Stimulated activated CD8-positive, alpha-beta memory T cell treated with anti-CD3 and anti-CD28 coated beads, Interleukin-15, amount 100 ng/mL, for 4 hours (primary cell): ENCODE measurements around the gene TMEM119.

Source experiments
- DNase-seq, 2 donors: peaks; one replicate each; pipeline ENCODE4 v3.0.0-alpha.2; 2020; ENCODE audit warnings: low read depth in 2 of 2

TMEM119 gene

DNA sequence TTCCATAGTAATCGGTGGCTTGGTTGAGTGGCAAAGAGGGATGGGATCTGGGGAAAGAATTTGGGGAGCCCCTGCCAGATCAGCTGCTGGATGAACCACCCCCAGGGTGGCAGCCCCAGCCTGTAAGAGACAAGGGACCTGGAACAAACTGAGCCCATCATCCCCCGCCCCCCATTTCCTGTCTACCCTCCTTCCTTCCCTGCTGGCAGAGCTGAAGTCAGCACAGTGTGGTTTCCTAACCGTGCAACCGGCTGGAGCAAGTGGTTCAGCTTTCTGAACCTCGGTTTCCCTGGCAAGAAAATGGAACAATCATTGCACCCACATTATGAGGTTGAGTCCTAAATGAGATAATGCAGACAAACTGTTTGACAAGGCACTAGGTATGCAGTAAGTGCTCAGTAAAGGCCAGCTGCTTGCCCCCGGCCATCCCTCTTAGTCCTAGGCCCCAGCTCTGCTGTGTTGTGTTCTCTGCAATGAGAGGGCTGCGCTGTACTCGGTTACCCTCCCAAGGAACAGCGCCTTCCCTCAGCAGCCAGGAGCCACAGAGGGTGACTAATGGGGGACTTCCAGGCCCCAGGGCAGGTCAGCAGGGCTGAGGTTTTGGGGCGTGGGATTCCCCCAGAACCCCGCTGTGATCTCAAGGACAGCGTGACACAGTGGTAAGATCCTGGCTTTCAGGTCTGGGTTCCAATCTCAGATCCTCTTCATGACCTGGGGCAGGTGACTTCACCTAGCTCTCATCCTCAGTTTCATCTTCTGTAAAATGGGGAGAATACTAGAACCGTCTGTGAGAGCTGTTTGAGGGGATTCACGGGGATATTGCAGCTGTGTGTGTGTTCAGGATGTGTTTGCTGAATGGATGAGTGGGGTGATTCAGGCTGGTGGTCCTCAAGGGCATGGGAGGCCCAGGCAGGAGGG is 19.3 kb upstream of the TMEM119 start:
- peak; percentile 70 to 76 for DNase-seq

DNA sequence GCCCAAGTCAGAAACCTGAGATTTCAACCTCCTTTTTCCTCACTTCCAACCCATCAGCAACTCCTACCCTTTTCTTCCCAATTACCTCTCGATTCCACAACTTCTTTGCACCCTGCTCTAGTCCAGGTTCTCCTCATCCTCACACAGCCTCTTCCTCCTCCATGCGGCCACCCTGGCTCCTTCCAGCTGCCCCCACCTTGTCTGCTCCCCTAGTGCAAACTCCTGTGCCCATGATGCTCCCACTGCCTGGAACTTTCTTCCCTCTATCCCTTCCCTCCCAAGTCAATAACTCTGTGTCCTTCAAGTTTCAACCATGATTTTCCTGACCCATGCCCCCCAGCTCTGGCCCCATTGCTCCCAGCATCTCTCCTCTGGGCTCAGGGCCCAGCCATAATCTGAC is 18.5 kb upstream of the TMEM119 start:
- DNase-seq = no peak

DNA sequence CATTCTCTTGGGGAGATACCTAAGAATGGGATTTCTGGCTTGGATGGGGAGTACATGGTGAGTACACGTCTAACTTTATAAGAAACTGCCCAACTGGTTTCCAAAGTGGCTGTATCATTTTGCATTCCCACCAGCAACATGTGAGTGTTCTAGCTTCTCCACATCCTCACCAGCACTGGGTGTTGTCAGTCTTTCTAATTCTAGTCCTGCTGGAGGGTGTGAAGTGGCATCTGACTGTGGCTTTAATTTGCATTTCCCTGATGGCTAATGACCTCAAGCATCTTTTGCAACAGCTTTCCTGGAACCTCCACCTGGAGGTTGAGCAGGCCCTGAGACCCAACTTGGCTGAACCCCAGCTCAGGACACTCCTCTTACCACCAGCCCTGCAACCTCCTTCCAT is 18.0 kb upstream of the TMEM119 start:
- DNase-seq = no peak

DNA sequence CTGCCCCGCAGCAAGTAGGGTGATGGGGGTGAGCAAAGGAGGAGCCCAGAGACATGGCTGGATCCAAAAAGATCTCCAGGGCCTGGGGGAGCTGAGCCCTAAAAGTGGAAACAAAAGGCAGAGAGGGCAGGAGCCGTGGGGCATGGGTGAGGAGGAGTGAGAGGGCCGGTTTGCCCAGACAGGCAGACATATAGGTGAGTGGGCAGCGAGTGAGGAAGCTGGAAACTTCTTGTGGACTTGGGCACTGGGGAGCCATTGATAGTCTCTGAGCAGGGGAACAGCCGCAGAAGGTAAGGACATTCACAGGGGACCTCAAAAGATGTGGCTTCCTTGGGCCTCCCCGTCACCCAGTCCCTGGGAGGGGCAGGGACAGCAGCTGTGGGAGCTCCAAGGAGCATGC is 16.8 kb upstream of the TMEM119 start:
- DNase-seq = no peak

DNA sequence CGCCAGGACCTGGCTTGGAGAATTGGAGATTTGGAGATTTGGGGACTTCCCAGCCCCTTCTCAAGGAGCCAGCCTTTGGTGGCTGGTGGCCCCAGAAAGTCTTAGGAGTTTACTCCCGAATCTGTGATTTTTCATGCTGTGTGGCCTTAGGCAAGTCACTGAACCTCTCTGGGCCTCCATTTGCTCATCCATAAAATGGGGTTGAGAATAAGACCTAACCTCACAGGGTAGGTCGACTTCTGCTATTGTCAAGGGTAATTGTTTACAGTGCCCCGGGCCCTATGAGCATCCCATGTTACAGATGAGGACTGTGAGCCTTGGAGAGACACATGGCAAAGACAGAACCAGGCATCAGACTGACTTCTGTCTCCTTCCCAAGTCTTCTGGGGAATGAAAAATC is 16.2 kb upstream of the TMEM119 start:
- DNase-seq = no peak

DNA sequence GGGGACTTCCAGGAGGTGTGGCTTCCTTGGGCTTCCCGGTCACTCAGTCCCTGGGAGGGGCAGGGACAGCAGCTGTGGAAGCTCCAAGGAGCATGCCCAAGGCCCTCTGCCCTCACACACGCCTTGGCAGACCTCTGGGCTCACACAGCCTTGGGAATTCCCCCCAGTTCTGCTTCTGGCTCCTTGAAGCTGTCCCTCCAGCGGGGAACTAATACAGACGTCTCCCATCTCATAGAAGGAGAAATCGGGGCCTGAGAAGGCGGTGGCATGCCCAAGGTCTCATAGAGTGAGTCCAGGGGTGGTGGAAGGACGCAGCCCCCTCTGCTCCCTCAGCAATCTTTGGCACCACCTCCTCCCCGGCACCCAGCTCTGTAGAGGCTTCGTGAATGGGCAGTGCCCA is 15.7 kb upstream of the TMEM119 start:
- DNase-seq = no peak

DNA sequence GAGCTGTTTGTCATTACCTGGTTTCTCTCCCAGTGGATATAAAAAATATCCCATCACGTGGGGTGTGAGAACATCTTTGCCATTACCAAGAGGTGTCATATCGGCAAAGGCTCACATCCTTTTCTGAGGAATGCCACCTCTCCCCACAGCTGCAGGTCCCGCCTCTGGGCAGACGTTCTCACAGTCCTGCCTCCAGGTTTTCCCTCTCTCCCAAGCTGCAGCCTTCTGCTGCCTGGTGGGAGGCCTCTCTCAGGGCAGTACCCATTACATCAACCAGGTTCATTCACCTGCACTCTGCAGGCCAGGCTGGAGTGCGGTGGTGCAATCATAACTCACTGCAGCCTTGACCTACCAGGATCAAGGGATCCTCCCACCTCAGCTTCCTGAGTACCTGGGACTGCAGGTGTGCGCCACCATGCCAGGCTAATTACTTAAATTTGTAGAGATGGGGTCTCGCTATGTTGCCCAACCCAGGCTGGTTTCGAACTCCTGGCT is 15.0 kb upstream of the TMEM119 start:
- DNase-seq = no peak

DNA sequence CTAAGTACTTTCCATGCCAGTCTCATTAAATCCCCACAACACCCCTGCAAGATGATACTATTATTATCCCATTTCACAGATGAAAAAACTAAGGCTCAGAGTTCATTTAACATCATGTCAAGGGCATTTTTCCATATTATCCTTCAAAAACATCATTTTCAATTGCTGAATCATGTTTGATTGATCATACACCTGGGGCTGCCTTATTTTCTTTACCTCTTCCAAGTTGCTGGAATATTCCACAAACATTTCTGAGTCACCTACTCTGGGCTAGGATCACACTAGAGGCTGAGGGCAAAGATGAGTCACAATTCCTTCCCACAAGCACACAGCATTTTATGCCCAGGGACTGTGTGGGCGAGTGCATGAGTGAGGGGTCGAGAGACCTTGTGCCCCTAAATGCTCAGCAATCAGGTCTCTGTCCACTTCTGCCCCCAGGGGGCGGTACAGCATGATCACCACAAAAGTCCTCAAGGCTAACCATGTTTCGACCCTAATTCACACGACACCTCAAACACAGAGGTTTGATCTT is 14.1 kb upstream of the TMEM119 start:
- DNase-seq = peak; percentile 43 to 53

DNA sequence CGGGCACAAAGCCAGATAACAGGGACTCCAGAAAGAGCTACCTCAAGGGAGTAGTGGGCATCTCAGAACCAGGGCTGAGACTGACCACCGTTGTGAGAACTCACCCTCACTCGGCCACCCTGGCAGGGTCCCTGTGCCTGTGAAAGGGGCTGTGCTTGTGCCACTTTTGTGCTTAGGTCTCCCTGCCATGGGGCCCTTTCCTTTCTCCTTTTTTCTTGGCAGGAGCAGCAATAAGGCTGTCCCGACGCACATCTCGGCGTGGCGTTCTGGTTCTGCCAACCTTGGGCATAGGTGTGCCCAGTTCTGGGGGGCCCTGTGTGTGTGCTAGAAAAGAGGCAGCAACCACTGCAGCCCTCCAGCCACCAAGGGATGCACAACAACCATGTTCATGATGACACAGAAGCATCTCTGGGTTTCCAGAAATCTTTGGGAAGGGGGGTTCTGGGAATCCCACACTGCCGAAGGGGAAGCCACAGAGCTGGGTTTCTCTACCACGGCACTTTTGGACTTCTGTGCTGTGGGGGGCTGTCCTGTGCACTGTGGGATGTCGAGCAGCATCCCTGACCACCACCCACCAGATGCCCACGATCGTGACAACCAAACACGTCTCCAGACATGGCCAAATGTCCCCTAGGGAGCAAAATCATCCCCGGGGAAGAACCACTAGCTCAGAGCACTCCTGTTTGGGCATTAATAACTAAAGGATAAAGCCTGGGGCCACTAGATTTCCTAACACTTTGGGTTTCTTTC is 13.1 kb upstream of the TMEM119 start:
- DNase-seq = no peak

DNA sequence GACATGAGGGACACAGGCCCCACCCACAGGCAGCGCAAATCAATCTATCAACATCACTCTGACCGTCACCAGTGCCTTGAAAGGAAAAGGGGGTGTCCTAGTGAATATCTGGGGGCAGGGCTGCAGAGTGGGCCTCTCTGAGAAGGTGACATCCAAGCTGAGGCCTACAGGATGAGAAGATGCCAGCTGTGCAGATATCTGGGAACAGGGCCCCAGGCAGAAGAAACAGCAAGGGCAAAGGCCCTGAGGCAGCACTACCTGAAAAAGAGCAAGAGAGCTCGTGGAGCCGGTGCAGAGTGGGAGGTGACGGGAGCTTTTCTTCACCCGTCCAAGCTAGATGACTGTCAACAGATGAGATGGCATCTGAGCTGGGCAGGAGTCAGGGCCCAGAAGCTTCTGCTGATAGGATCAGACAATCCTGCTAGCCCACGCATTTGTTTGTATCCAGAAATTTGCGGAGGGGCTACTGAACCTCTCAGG is 12.5 kb upstream of the TMEM119 start:
- no peak for DNase-seq

DNA sequence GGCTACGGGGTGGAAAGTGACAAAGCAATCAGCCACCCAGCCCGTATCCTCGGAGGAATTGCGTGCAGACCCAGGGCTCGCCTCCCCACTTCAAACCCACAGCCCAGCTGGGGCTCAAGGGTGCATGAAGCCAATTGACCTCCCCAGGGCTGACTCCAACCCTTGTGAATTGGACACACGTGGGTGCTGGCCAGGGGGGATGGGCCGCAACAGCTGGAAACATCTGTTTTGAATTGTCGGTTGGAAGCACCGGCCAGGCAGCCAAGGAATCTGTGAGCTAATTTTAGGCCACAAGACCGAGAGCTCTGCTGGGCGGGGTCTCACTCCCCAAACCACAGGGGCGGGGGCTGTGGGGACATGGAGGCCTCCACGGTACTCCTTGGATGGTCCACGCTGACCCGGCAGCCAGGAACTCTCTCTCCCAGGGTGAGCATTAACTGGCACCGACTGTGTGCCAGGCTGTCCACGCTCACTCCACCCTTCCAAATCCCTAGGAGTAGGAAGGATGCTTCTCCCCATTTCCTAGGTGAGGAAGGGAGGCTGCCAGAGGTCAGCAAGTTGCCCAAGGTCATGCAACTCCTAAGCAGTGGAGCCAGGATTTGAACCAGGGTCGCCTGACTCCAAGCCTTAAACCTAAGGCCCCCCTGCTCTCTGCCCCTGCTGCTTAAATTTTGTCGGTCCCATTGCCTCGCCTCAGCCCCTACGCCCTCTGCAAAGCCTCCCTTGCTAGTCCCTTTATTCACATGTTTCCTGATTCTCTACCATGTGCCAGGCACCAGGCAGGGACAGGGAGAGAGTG is 11.9 kb upstream of the TMEM119 start:
- DNase-seq = no peak

DNA sequence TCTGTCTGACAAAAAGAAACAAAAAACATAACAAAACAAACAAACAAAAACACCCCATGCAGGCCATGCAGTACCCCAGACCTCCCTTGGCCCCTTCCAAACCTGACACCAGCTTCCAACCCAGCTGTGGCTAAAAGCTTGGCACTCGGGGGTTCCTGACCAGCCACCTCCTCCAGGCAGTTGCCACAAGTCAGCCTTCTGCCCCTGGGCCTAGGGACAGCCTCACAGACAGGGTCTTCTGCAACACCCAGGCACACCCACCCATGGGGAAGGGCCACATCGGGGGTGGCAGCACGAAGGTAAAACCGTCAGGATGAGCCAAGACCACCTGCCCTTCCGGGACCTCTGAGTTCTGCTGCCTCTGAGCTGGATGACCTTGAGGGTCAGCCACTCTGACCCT is 10.7 kb upstream of the TMEM119 start:
- DNase-seq = no peak

DNA sequence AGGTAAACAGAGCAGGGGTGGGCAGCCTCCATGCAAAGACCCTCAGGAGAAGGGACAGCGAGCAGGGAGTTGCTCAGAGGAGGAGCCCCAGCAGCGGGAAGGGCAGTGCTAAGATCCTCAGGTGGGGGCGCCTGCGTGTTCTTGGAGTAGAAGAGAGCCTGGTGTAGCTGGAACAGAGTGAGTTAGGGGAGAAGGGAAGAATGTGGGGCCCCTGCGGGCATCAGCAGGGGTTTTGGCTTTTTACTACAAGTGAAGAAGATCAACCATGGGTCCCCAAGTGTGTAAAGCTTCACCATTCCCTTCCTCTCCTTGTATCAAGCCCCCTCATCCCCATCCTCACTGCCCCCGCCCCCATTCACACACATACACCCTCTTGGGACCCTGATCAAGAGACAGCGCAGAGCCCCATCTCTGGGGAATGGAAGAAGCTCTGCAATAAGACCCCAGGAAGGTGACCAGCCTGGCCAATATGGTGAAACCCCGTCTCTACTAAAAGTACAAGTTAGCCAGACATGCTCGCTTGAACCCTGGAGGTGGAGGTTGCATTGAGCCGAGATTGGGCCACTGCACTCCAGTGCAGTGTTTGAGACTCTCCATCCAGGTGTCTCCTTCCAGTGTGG is 10.2 kb upstream of the TMEM119 start:
- DNase-seq = no peak

DNA sequence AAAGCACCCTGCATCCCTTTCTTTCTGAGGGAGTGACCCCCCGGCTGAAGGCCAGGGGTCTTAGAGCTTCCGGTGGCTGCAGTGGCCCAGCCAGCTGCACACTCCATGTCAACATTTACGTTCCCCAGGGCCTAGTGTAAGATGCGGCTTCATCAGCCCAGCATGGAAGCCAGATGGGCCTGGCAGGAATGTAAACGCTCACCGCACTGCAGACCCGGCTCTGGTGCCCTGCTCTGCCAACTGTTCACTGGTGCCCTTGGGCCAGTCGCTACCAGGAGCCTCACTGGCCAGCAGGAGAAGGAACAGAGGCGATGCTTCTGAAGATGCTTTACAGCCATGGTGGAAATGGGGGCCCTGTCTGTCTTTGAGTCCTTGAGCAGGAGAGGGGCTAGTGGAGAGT is 8.6 kb upstream of the TMEM119 start:
- no peak for DNase-seq

DNA sequence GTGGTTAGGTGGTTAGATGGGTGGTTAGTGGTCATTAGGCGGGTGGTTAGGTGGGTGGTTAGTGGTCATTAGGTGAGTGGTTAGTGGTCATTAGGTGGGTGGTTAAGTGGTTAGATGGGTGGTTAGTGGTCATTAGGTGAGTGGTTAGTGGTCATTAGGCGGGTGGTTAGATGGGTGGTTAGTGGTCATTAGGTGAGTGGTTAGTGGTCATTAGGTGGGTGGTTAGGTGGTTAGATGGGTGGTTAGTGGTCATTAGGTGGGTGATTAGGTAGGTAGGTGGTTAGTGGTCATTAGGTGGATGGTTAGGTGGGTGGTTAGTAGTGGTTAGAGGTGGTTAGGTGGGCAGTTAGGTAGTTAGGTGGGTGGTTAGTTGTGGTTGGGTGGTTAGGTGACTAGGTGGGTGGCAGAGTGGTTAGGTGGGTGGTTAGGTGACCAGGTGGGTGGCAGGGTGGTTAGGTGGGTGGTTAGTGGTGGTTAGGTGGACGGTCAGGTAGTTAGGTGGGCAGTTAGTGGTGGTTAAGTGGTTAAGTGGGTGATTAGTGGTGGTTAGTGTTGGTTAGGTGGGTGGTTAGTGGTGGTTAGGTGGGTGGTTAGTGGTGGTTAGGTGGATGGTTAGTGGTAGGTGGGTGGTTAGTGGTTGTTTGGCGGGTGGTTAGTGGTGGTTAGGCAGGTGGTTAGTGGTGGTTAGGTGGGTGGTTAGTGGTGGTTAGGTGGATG is 8.0 kb upstream of the TMEM119 start:
- no peak for DNase-seq

DNA sequence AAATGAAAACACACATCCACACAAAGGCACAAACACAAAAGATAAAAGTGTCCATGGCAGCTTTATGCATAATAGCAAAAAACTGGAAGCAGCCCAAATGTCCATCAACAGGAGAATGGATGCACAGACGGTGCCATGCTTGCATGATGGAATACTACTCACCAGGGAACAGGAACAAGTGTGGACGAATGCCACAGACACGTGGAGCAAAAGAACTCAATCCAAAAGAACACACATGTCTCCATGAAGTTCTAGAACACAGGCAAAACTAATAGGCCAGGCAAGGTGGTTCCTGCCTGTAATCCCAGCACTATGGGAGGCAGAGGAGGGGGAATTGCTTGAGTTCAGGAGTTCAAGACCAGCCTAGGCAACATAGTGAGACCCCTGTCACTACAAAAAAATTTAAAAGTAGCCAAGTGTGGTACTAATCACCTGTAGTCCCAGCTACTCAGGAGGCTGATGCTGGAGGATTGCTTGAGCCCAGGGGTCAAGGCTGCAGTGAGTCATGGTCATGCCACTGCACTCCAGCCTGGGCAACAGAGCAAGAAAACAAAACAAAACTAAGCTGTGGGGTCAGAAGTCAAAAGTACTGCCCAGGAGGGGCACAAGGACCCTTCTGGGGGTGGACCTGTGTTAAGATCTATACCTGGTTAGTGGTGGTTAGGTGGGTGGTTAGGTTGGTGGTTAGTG is 7.3 kb upstream of the TMEM119 start:
- no peak for DNase-seq

DNA sequence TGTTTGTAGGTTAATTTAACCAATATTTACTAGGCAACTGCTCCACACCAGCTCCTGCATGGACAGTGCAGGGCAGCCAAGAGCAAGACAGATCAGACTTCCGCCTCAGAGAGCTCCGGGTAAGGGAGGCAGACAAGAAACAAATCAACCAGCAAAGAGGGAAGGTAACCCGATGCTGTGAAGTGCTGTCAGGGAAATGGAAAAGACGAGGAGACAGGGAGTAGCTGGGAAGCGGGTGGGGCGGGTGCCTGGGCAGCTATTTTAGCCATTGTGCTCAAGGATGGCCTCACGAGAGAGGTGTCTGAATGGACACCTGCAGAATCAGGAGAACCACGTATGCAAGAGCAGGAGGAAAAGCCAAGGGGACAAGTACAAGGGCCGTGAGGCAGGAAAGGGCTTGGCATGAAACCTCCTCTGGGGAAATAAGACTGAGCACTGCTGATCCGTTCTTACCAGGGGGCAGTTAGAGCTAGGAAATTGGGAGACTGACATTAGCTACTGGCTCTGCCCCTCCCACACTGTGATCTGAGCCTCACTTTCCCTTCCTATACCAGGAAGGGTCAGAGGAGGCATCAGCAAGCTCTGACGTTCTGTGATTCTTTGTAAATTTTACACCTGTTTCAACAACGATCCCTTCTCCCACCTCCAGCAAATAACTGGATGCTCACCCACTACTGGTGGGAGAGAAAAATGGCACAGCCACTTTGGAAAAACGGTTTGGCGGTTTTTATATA is 6.5 kb upstream of the TMEM119 start:
- no peak for DNase-seq

DNA sequence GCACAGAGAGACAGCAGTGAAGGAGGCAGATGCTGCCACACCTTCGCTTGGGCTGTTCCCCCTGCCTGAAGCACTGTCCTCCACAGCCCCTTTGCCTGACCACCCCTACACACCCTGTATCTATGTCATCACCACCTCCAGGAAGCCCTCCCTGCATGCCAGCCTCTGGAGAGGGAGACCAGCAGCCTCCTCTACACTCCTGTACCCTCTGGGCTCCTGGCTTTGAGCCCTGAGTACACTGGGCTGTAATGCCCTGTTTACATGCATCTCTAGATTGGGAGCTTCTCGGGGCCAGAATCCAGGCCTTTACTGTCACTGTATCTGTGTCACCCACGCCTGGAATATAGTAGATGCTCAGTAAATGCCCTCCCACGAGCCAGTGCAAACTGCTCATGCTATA is 5.9 kb upstream of the TMEM119 start:
- DNase-seq = no peak

DNA sequence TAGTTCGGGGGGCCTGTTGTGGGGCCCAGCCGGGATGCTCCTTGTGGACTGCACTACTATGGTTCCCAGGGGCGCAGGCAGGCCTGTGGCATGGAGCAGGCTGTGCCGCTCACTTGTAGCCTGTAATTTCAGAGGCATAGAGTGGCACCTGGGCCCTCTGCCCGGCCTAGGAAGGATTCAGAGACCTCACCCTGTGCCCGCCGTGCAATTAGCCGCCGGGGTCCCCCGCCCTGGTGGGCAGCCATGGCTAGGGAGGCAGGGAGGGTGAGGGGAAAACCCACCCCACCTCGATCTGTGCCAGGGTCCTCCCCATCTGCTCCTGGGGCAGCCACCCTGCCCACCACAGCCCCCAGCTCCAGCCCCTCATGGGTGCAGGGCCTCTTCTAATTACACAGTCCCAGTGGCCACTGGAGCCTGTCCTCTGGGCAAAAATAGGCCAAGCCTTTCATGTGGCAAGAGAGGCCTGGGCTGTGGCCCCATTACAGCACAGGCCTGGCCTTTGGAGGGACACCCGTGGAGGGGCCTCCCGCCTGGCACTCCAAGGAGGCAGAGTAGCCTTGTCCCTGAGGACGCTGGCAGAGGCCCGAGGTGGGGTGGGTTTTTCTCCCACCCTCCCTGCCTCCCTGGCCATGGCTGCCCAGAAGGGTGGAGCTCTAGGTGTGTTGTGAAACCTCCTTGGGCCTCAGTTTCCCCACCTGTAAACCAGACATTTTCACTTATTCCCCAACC is 5.3 kb upstream of the TMEM119 start:
- no peak for DNase-seq
